ENCODE data around the gene CD48.
A peak's percentile ranks its signal among the peaks of the same experiment; 100 is the strongest.

CD48 gene

DNA sequence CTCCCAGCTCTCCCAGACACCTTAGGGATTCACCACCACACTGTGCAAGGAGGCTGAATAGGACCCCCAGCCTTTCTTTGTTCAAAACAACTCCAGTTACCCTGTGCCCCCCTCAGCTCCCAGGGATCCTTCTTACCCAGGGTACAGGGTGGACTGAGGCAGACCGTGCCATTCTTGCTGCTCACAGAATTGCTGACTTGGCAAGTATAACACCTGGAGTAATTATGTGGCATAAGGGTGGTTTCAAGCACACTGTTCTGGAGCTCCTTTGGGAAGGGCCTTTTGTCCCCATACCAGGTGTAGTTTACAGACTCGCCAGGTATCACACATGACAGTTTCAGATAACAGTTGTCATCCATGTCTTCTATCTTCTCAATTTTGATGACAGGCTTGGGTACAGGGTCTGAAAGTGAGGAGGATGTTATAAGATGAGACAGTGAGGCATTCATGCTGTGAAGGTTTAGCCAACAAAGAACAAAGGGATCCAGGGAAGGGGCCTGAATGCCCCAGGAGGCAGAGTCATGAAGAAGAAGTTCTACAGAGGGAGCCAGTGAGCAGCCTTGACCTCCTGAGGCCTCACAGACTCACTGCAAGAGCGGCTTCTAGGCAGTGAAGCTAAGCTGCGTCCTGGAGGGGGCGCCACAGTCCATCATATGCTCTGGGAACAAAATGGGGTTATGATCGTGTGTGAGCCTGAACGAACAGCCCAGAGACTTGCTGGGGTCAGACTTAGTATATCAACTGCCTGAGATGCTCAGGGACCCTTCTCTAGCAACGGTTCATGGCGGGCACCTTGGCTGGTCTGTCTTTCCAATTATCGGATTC is 30.3 kb downstream of the CD48 start:
- H3K4me1 ChIP-seq (ENCODE audit: control insufficient read depth in 1 of 2, insufficient read depth in 2 of 2, low read length in 2 of 2) = peaks cover 19 to 32% of the 10 kb centered on the region in 2 donors
- H3K4me3 ChIP-seq (ENCODE audit: low read depth in 1 of 2, low read length in 2 of 2) = no peak overlapping the region
- H3K36me3 ChIP-seq (ENCODE audit: control insufficient read depth in 1 of 2, insufficient read depth in 2 of 2, low read length in 2 of 2) = peaks cover 0 to 3% of the 10 kb centered on the region in 2 donors
- peak overlapping the region in 1 of 2 donors; percentile 16 for H3K9ac ChIP-seq (ENCODE audit: low read depth in 1 of 2, low read length in 2 of 2)
- no peaks in the 10 kb centered on the region for H3K9me3 ChIP-seq (ENCODE audit: control insufficient read depth in 1 of 2, low read length in 2 of 2)
- no peaks in the 10 kb centered on the region for H3K27me3 ChIP-seq (ENCODE audit: control insufficient read depth in 1 of 2, insufficient read depth in 2 of 2, low read length in 2 of 2)
- H3K27ac ChIP-seq (ENCODE audit: low read depth, low read length) = no peak overlapping the region

DNA sequence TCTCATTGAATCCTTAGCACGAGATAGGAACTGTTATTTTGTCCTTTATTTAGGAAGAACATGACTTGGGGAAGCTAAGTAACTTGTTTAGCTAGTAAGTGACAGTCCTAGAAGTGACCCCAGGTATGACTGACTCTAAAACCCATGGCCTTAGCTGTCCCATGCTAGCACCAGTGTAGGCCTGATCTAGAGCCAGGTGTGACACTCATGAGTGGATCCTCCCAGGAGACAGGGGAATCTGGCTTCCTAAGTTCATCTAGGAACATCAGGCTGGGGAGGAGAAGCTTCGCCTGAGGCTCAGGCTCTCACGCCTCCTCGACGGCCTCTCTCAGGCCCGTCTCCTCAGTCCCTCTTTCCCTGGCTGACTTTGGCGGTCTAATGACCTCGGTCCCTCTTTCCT is 31.2 kb downstream of the CD48 start:
- Histone ChIP-seq H3K9ac (ENCODE audit: low read depth in 1 of 2, low read length in 2 of 2) (no peak overlapping the region), H3K4me3 (ENCODE audit: low read depth in 1 of 2, low read length in 2 of 2) (no peak overlapping the region), H3K27ac (ENCODE audit: low read depth, low read length) (no peak overlapping the region), H3K36me3 (ENCODE audit: control insufficient read depth in 1 of 2, insufficient read depth in 2 of 2, low read length in 2 of 2) (peaks cover 0 to 3% of the 10 kb centered on the region in 2 donors), H3K9me3 (ENCODE audit: control insufficient read depth in 1 of 2, low read length in 2 of 2) (no peaks in the 10 kb centered on the region), H3K27me3 (ENCODE audit: control insufficient read depth in 1 of 2, insufficient read depth in 2 of 2, low read length in 2 of 2) (no peaks in the 10 kb centered on the region), H3K4me1 (ENCODE audit: control insufficient read depth in 1 of 2, insufficient read depth in 2 of 2, low read length in 2 of 2) (peaks cover 20 to 33% of the 10 kb centered on the region in 2 donors)

DNA sequence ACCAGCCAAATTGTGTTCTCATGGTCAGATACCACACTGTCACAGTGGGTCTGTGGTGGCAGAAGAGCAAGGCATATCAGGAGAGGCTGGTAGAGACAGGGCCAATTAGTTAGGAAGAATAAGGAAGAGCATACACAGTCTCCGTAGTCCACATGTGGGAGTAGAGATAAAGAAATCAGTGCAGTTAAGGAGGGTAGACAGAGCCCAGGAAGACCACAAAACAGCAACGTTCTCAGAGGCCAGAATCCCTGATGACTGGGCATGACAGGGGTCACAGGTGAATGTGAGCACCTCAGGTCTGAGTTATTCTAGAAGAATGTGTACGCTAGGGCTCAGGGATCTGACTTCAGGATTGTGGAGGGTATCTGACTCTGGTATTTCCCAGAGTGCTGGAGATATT is 31.7 kb downstream of the CD48 start:
- no peak overlapping the region for H3K27ac ChIP-seq (ENCODE audit: low read depth, low read length)
- no peak overlapping the region for H3K9ac ChIP-seq (ENCODE audit: low read depth in 1 of 2, low read length in 2 of 2)
- peaks cover 0 to 3% of the 10 kb centered on the region in 2 donors for H3K36me3 ChIP-seq (ENCODE audit: control insufficient read depth in 1 of 2, insufficient read depth in 2 of 2, low read length in 2 of 2)
- no peak overlapping the region for H3K4me3 ChIP-seq (ENCODE audit: low read depth in 1 of 2, low read length in 2 of 2)
- no peaks in the 10 kb centered on the region for H3K9me3 ChIP-seq (ENCODE audit: control insufficient read depth in 1 of 2, low read length in 2 of 2)
- H3K27me3 ChIP-seq (ENCODE audit: control insufficient read depth in 1 of 2, insufficient read depth in 2 of 2, low read length in 2 of 2) = no peaks in the 10 kb centered on the region
- peaks cover 23 to 35% of the 10 kb centered on the region in 2 donors for H3K4me1 ChIP-seq (ENCODE audit: control insufficient read depth in 1 of 2, insufficient read depth in 2 of 2, low read length in 2 of 2)

DNA sequence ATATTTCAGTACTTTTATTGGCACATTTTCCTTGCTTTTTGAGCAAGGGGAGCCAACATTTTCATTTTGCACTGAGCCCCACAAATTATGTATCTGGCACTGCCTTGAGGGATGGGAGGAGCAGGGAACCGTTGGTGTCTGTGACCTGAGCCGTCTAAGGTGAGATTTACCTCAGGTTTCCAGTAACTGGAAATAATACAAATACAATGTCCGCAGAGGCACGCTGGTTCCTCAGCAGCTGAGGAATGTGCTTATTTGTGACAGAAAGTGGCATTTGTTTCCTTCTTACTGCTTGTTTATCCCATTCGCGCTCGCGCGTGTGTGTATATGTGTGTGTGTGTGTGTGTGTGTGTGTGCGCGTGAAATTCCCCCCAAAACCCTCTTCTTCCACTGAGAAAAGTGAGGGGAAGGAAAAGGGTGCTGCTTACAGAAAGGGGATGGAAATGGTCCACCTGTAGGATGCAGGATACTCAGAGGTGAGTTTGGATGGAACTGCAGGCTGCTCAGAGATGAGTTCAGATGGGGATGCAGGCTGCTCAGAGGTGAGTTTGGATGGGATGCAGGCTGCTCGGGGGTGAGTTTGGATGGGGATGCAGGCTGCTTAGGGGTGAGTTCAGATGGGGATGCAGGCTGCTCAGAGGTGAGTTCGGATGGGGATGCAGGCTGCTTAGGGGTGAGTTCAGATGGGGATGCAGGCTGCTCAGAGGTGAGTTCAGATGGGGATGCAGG is 34.6 kb downstream of the CD48 start:
- Histone ChIP-seq H3K27ac (ENCODE audit: low read depth, low read length) (no peak overlapping the region), H3K9me3 (ENCODE audit: control insufficient read depth in 1 of 2, low read length in 2 of 2) (no peaks in the 10 kb centered on the region), H3K4me3 (ENCODE audit: low read depth in 1 of 2, low read length in 2 of 2) (no peak overlapping the region), H3K4me1 (ENCODE audit: control insufficient read depth in 1 of 2, insufficient read depth in 2 of 2, low read length in 2 of 2) (peaks cover 4 to 19% of the 10 kb centered on the region in 2 donors), H3K9ac (ENCODE audit: low read depth in 1 of 2, low read length in 2 of 2) (no peak overlapping the region), H3K27me3 (ENCODE audit: control insufficient read depth in 1 of 2, insufficient read depth in 2 of 2, low read length in 2 of 2) (no peaks in the 10 kb centered on the region), H3K36me3 (ENCODE audit: control insufficient read depth in 1 of 2, insufficient read depth in 2 of 2, low read length in 2 of 2) (peaks cover 0 to 3% of the 10 kb centered on the region in 2 donors)

DNA sequence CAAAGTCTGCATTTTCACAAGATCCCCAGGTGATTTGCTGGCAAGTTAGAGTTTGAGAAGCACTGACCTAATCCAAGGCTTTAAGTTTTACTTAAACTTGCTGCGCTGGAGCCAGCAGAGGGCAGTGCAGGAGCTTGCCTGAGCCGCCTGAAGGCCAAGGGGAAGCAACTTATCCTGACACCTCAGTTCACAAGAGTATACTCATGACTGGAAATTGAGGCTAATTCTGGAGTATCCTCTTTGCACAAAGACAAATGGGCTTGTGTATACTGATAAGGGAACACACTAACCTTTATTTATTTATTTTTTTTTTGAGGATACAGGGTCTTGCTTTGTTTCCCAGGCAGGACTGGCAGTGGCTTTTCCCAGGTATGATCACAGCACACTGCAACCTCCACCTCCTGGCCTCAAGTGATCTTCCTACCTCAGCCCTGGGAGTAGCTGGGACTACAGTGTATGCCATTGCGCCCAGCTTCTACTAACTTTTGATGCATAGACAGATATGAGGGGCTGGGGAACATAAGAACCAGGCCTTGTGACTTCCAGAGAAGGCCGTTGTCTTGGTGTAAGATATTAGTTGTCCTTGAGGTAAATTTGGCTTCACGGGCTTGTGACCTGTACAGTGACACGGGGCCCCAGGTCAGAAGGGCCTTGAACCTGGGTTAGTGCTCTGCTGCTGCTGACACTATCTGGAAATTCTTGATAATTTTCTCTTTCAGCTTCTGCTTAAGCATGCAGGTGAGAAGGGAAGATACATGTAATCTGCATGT is 35.8 kb downstream of the CD48 start:
- peaks cover 4 to 14% of the 10 kb centered on the region in 2 donors for H3K4me1 ChIP-seq (ENCODE audit: control insufficient read depth in 1 of 2, insufficient read depth in 2 of 2, low read length in 2 of 2)
- no peaks in the 10 kb centered on the region for H3K27me3 ChIP-seq (ENCODE audit: control insufficient read depth in 1 of 2, insufficient read depth in 2 of 2, low read length in 2 of 2)
- no peaks in the 10 kb centered on the region for H3K9me3 ChIP-seq (ENCODE audit: control insufficient read depth in 1 of 2, low read length in 2 of 2)
- H3K9ac ChIP-seq (ENCODE audit: low read depth in 1 of 2, low read length in 2 of 2) = no peak overlapping the region
- peaks cover 0 to 3% of the 10 kb centered on the region in 2 donors for H3K36me3 ChIP-seq (ENCODE audit: control insufficient read depth in 1 of 2, insufficient read depth in 2 of 2, low read length in 2 of 2)
- no peak overlapping the region for H3K4me3 ChIP-seq (ENCODE audit: low read depth in 1 of 2, low read length in 2 of 2)
- H3K27ac ChIP-seq (ENCODE audit: low read depth, low read length) = no peak overlapping the region

DNA sequence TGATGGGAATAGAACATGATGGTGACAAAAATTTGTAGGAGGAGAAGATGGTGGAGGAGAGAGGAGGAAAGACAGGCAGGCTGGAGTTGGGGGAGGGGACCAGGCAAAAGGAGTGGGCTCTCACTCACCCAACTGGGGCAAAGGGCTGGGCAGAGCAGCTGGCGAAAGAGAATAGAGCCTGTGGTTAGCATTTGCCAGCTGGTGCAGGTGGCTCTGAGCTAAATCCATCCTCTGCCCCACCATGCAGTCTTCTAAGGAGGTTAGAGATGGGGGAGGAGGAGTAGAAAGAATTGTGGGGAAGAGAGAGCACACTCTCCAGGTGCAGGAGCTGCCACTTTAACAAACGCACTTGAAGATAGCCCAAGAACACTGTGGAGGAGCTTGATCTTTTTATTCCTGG is 37.2 kb downstream of the CD48 start:
- Histone ChIP-seq H3K9me3 (ENCODE audit: control insufficient read depth in 1 of 2, low read length in 2 of 2) (no peaks in the 10 kb centered on the region), H3K27me3 (ENCODE audit: control insufficient read depth in 1 of 2, insufficient read depth in 2 of 2, low read length in 2 of 2) (no peaks in the 10 kb centered on the region), H3K4me3 (ENCODE audit: low read depth in 1 of 2, low read length in 2 of 2) (no peak overlapping the region), H3K9ac (ENCODE audit: low read depth in 1 of 2, low read length in 2 of 2) (no peak overlapping the region), H3K36me3 (ENCODE audit: control insufficient read depth in 1 of 2, insufficient read depth in 2 of 2, low read length in 2 of 2) (peaks cover 0 to 3% of the 10 kb centered on the region in 2 donors), H3K4me1 (ENCODE audit: control insufficient read depth in 1 of 2, insufficient read depth in 2 of 2, low read length in 2 of 2) (peaks cover 4 to 14% of the 10 kb centered on the region in 2 donors), H3K27ac (ENCODE audit: low read depth, low read length) (no peak overlapping the region)

DNA sequence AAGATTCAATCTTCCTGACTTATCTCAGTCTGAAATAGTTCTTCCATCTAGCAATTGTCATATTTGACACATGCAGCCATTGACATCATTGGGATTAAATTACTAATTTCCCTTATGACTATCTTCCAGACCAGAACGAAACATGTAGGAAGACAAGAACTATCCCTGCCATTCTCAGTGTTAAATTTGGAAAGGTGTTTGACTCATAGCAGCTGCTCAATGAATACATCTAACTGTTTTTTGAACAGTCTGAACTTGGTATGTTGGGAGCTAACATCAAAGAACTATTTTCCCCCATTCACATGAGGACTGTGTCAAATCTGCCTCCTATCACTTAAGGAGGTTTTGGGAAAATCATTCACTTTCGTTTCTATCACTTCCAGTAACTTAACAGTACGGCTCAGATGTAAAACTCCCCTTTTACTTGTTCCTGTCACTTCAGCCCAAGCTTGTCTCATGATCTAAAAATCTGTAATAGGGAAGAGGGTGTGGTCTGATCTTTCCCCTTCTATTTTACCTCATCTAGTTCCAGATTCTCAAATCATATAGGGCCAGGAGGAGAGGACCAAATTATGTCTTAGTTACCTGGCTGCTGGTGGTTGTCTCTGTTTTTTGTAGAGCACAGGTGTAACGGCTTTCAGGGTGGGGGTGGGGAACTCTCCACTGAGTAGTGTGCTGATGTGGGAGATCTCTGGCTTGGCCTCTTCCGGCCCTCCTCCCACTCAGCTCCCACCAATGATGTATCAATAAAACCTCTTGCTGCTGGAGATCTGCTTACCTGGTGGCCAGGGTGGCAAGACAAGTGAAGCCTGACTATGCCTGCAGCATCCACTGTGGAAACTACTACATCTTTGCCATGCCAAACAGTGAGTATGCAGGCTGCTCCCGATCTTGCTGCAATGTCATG is 38.6 kb downstream of the CD48 start:
- Histone ChIP-seq H3K27me3 (ENCODE audit: control insufficient read depth in 1 of 2, insufficient read depth in 2 of 2, low read length in 2 of 2) (no peaks in the 10 kb centered on the region), H3K36me3 (ENCODE audit: control insufficient read depth in 1 of 2, insufficient read depth in 2 of 2, low read length in 2 of 2) (no peaks in the 10 kb centered on the region), H3K4me1 (ENCODE audit: control insufficient read depth in 1 of 2, insufficient read depth in 2 of 2, low read length in 2 of 2) (peaks cover 4 to 14% of the 10 kb centered on the region in 2 donors), H3K27ac (ENCODE audit: low read depth, low read length) (no peak overlapping the region), H3K4me3 (ENCODE audit: low read depth in 1 of 2, low read length in 2 of 2) (no peak overlapping the region), H3K9ac (ENCODE audit: low read depth in 1 of 2, low read length in 2 of 2) (no peak overlapping the region), H3K9me3 (ENCODE audit: control insufficient read depth in 1 of 2, low read length in 2 of 2) (no peaks in the 10 kb centered on the region)

DNA sequence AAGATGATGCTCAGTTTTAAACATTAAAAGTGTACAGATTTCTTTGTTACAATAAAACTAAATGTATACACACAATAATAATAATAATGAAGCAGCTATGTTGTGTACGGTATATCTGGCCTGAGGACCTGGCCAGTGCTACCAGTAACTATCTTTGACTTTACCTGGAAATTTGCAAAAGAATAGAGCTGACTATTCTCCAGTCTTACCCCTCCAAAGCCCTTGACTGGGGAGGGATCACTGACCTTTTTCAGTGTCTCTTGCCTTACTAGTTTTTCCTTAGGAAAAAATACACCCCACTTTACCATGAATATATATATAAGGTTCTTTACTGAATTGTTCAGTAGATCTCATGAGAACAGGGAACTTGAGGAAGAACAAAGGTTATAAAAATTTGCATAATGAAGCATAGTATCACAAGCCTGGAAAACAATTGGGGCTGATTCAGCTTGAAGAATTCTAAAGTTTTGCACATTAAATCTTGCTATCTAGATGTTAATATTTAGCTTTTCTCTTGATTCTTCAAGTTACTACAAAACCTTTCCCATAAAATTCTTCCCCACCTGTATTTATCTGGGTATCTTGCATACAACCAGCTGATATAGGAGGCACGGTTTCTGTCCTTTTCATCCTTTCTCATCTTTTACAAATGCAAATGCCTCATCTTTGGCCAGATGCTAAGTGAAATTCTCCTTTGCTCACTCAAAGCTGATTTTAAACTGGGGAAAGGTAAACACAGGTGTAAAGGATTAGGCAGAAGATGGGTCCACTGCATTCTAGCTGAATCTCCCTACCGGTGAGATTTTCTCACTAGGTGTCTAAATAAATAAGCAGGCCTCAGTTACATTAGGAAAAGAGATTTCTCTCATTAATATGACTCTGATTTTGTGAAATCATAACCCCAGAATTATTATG is 39.8 kb downstream of the CD48 start:
- Histone ChIP-seq H3K27ac (ENCODE audit: low read depth, low read length) (no peak overlapping the region), H3K27me3 (ENCODE audit: control insufficient read depth in 1 of 2, insufficient read depth in 2 of 2, low read length in 2 of 2) (no peaks in the 10 kb centered on the region), H3K9me3 (ENCODE audit: control insufficient read depth in 1 of 2, low read length in 2 of 2) (no peaks in the 10 kb centered on the region), H3K36me3 (ENCODE audit: control insufficient read depth in 1 of 2, insufficient read depth in 2 of 2, low read length in 2 of 2) (no peaks in the 10 kb centered on the region), H3K9ac (ENCODE audit: low read depth in 1 of 2, low read length in 2 of 2) (no peak overlapping the region), H3K4me1 (ENCODE audit: control insufficient read depth in 1 of 2, insufficient read depth in 2 of 2, low read length in 2 of 2) (peaks cover 4 to 14% of the 10 kb centered on the region in 2 donors), H3K4me3 (ENCODE audit: low read depth in 1 of 2, low read length in 2 of 2) (no peak overlapping the region)

DNA sequence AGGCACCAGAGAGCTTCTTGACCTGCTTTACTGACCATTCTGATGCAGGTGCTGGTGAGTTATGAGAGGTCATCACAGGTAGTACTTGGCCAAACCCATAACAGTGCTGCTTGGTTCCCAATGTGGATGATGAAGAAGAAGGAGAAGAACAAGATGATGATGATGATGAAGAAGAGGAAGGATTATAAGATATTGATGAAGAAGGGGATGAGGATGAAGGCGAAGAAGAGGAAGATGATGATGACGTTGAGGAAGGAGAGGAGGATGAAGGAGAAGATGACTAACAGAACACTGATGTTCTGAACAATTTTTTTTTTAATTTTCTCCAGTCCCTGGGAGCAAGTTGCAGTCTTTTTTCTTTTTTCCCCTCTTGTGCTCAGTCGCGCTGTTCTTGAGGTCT is 40.9 kb downstream of the CD48 start:
- H3K27ac ChIP-seq (ENCODE audit: low read depth, low read length) = no peak overlapping the region
- H3K36me3 ChIP-seq (ENCODE audit: control insufficient read depth in 1 of 2, insufficient read depth in 2 of 2, low read length in 2 of 2) = no peaks in the 10 kb centered on the region
- no peaks in the 10 kb centered on the region for H3K9me3 ChIP-seq (ENCODE audit: control insufficient read depth in 1 of 2, low read length in 2 of 2)
- no peaks in the 10 kb centered on the region for H3K27me3 ChIP-seq (ENCODE audit: control insufficient read depth in 1 of 2, insufficient read depth in 2 of 2, low read length in 2 of 2)
- no peak overlapping the region for H3K4me3 ChIP-seq (ENCODE audit: low read depth in 1 of 2, low read length in 2 of 2)
- peaks cover 8 to 20% of the 10 kb centered on the region in 2 donors for H3K4me1 ChIP-seq (ENCODE audit: control insufficient read depth in 1 of 2, insufficient read depth in 2 of 2, low read length in 2 of 2)
- H3K9ac ChIP-seq (ENCODE audit: low read depth in 1 of 2, low read length in 2 of 2) = no peak overlapping the region
